Muscle of arm (tissue), 12 donors: ENCODE measurements around the gene TARS1. TPM values are rescaled to one million over a fixed set of nuclear protein-coding genes. Genes with fewer than 3 reads are reported as not detected.

ENCODE experiments used
- DNase-seq: peaks from one replicate; pipeline ENCODE4 v3.0.0-alpha.2; 2013
- polyA plus RNA-seq, 12 donors: library from polyadenylated mRNA; unstranded; fragments of 120-200 nt; gene quantifications; one replicate each; pipeline ENCODE4 v1.2.1, GENCODE V29; 2013; ENCODE audit not compliant: insufficient read length in 12 of 12

TARS1 gene
- polyA plus RNA-seq, 12 donors, result 69.0 to 120 (median 81.0) TPM; not detected in 1

DNA sequence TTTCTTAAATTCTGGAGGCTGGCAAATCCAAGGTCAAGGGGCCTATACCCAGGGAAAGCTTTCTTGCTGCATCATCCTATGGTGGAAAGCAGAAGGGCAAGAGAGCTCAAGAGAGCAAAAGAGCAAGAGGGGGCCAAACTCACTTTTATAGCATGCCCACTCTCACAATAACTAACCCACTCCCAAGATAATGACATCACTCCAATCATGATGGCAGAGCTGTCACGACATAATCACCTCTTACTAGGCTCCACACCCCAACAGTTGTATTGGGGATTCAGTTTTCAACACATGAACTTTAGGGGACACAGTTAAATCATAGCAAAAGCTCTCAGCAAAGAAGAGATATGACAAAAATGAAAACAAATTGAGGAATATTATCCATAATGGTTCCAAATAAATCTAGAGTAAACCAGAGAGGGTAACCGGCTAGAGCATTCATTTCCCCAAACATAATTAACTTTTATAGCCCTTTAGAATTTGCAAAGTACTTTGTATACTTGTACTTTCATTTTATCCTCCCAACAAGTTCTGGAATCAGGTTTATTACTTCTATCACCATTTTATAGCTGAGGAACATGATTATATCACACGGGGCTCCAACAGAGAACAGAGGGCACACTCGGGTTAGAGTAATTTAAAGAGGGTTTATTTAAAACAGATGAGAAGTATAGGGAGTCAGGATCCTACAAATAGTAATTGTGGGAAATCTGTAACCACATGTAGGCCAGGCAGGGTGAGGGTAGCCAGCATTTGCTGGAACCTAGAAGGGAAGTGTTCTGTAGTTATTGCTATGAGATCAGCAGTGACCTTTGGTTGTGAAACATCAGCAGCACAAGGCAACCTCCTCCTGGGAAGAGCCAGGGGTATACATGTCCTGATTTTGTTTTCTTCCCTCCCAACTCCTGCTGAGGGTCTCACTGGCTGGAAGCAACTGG is 7.2 kb upstream of the TARS1 start:
- DNase-seq, result no peak

DNA sequence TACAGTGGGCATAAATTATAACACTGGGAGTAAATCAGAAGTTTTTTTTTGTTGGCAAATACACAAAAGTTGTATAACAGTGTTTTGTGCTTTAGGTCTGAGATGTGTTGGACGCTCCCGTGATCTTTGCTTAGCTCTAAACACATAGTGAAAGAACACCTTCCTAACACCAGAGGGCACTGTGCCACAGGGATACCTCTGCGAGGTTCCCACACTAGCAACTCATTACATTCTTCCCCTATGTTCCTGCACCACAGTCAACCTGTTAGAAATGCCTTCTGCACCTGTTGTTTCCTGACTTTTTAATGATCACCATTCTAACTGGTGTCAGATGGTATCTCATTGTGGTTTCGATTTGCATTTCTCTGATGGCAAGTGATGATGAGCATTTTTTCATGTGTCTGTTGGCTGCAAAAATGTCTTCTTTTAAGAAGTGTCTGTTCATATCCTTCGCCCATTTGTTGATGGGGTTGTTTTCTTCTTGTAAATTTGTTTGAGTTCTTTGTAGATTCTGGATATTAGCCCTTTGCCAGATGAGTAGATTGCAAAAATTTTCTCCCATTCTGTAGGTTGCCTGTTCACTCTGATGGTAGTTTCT is 4.8 kb upstream of the TARS1 start:
- DNase-seq, result peak; percentile 74

DNA sequence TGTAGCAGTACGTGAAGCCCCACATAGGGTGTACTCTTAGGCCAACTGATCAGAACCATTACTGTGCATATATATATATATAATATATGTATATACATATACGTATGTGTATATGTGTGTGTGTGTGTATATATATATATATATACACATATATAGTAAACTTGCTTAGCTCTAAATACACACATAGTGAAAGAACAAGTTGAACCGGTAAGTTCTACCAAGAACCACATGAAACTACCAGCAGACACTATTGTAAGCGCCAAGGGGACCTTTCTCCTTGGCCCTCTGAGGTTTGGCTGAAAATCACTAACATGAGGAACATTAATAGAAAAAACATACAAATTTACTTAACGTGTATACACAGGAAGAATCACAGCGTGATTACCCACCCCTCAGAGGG is 1.8 kb upstream of the TARS1 start:
- DNase-seq, result no peak

DNA sequence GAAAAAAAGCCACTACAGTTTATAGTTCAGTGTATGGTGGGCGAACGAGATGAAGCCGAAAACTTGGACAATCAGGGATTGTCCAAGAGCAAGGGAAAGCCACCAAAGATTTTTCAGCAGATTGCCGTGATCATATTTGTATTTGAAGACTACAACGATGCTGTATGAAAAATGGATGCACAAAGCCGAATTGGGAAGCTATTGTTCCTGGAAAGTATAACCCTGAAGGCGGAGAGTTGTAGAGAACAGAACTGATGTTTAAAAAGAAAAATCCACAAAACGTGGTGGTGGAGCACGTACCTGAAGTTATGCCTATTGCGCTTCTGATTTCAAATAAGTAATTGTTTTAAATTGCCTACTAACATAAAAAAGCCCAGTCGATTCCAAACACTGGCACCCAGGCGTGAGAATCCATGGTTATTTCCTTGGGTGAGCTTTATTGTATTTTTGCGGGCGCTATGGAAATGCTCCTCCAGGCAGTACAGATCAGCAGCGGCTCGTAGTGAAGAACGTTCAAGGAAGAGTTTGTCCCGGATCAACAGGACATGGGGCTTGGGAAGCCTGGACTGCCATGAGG is 772 bp upstream of the TARS1 start:
- DNase-seq, result no peak

DNA sequence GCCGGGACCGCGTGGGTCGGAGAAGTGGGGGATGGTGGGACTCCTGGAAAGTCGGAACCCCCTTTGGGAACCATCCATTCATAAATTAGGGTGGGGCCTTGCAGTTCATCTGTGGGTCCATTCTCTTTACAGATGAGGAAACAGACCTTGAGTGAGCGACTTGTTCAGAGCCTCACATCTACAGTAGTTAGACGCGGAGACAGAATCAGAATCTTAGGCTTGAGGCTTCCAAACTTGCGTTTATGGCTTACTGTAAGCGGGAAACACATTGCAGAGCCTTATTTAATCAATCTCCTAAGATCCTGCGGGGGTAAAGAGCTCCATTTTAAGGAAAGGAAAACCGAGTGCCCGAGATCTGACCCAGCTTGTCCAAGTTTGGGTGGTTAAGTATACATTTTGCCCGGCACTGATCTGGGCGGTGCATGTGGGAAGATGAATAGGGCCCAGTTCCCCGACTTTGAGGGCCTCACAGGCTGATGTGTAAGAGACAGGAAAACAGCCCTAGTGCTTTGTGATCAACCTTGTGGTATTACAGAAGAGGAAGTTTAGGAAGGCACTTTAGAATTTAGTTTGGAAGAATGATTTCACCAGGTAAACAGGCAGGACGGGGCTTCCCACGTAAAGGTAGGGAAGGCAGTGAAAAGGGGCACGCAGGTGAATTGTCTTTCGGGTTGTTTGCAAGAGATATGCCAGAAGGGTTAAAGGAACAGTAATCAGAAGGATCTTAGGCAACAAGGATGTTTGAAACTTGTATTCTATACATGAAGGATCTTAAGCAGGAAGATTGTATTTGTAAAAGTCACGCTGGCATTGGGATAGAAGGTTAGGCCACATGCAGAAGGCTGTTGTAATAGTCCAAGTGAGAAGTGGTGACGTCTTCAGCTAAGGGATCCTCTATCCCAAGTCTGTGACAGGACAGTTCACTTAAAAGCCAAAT is 744 bp downstream of the TARS1 start:
- peak; percentile 42 for DNase-seq

DNA sequence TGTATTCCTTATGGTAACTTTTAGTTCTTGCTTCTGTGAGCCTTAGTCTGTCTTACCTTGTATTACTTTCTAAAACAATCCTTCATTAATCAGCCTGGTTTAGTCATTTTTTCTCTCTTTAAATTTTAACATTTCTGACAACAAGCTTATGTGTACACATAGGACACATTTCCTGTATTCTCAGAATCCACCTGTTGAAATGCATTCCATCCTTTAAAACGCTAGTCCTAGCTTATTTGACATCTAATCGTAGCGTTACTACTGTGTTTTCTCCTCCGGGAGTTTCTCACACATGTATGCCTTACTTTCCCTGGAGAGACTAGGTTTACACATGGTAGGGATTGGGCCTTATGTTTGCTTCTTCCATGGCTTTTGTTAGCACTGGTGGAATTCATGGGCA is 3.8 kb downstream of the TARS1 start:
- DNase-seq, result no peak

DNA sequence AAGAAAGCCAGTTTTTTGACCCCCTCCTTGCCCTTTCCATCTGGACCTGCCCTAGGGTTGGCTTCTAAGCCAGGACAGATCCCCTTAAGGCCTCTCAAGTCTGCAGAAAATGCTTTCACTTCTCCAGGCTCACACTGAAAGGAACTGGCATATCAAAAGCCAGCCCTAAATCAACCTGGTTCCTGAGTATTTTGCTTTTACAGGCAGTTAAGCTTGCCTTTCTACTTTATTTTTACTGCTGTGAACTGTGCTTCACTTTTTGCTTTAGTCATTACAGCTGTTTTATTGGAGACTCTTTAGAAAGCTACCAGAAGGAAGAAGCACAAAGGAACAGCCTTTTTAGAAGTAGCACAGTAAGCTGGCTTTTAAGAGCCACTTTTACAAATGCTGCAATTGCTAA is 5.0 kb downstream of the TARS1 start:
- DNase-seq, result no peak

DNA sequence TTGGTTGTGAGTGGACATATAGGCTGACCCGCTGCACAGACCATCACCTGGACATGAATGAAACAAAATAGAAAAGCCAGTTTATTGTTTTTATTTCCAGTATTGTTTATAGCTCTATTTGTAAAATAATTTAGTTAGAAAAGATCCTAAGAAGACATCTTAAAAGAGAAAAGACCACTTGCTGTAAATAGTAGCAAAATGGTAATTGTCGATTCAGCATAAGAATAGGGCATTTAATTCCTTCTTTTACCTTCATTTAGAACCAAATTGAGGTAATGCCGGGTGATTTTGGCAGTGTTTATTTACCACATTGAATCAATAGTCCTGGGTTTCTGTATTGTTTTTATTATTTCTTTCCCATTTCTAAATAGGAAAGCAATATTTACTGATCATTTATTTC is 7.4 kb downstream of the TARS1 start:
- no peak for DNase-seq

DNA sequence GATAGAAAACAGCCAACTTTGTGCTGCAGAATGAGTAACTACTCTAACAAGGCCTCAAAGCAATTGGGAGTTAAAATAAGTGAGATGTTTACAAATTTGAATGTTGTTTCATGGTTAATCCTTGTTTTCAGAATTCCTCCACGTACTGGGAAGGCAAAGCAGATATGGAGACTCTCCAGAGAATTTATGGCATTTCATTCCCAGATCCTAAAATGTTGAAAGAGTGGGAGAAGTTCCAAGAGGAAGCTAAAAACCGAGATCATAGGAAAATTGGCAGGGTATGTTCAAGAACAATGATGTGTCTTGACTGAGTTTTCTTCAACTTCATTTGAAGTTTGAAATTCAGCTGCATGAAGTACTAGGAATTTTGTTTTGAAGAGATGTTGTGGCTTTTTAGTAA is 16.4 kb downstream of the TARS1 start:
- DNase-seq, result no peak

DNA sequence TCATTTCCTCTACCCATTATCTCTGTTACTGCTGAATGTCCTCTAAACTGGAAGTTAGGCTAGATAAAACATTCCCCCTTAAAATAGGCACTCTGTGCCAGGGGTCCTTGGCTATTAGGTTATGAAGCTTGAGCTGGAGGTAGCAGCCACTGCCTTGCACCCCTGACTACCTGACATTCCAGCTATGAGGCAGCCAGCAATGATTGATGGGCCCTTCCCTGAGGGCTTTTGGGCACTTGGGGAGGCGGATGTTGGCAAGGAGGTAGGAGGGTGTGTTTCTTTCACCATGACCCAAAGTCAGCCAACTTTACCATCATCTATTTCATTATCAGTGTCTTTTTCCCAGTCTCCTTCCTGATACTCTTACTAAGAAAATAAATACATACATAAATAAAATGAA is 17.1 kb downstream of the TARS1 start:
- no peak for DNase-seq

DNA sequence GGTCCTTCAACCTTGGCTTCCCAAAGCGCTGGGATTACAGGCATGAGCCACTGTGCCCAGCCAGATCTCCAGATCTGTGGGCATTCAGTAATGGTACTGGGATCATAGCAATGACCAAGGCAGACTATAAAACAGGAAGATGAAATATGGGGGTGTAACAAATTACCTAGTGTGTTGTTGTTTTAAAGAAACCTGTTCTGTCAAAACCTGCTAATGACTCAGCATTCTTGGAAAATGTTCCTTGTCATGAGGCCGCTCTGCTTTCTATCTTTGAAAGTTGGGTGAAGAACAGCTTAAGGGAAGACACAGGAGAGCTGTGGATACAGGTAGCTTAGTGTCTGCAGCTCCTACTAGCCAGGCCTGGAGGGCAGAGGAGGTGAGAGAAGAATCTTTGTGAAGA is 19.4 kb downstream of the TARS1 start:
- DNase-seq, result no peak

DNA sequence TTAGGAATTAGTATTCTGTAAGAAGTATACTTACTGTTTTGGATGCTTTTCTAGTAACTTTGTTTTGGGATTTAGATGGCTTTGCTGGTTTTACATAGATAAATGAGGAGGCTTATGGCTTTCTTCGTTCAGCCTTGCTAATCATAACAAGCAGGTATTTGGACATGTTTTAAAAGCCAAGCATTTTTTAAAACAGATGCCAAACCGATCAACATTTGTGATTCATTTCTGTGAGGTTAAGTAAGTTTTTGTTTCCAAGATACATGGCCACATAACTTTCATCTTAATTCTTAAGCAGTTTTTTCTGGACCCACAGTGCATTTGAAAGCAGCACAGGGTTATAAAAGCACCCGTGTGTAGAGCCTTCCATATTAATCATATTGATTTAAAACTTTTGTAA is 21.7 kb downstream of the TARS1 start:
- no peak for DNase-seq

DNA sequence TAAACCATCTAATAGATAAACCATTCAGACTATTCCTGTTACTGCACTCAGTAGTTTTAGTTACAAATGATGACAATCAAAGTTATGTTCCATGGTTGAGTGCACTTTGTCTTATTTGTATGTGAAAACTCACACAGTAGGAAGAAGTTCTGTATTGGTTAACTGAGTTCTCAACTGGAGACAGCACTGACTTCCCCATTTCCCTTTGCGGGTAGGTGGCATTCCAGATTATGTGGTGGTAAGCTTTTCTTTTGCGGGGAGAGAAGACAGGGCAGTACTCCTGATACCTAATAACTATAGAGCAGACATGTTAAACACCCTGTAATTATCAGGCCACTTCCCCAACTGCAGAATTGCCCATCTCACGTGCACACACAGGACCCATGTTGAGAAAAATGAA is 24.4 kb downstream of the TARS1 start:
- DNase-seq, result no peak

DNA sequence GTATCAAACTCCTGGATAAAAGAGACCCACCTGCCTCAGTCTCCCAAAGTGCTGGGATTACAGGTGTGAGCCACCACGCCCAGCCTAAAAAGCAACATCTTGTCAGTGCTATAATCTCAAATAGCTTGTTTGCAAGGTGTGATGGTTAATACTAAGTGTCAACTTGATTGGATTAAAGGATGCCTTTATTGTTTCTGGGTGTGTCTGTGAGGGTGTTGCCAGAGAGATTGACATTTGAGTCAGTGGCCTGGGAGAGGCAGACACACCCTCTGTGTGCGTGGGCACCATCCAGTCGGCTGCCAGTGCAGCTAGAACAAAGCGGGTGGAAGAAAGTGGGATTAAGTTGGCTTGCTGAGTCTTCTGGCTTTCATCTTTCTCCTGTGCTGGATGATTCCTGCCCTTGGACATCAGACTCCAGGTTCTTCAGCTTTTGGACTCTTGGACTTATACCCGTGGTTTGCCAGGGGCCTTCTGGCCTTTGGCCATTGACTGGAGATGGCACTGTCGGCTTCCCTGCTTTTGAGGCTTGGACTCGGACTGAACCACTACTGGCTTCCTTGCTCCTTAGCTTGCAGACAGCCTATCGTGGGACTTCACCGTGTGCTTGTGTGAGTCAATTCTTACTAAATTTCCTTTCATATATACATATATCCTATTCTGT is 28.1 kb downstream of the TARS1 start:
- DNase-seq, result no peak

DNA sequence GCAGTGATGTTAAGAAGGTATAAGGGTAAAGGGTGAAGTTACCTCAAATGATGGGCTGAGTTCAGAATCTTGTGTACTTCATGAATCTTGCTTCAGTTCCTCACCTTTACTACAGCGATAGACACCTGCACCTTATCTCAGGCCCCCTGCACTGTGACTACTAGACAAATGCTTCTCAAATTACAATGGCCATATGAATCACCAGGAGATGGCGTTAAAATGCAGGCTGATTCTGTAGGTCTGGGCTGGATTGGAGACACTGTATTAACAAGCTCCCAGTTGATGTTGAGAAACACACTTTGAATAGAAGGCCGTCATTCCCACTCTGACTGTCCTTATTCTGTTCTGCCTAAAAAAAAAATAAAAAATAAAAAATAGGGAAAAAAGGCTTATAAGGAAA is 29.8 kb downstream of the TARS1 start:
- peak; percentile 51 for DNase-seq

DNA sequence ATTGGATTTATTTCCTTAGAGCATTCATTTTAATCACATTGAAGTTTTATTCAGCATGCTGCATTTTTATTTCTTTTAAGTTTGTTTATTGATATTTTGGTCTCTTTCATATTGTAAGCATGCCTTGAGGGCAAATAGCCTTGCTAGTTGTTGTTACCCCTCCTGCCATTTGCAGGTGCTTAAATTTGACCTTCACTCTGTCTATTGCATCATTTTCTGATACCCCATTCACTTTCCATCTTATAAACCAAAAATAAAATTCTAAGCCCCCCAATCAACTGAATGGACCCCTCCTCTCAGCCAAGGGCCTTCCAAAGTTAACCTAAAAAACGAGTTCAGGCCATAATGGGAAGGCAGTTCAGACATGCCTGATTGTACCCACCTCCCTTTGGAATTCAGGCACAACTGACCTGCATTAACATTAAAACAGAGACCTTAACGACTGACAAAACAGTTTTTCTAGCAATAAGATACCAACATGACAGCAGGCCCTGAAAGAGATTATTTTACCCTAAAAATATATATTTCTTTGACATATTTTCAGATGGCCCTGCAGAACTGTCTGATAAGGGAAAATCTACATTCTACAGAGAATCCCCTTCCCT is 32.1 kb downstream of the TARS1 start:
- no peak for DNase-seq

DNA sequence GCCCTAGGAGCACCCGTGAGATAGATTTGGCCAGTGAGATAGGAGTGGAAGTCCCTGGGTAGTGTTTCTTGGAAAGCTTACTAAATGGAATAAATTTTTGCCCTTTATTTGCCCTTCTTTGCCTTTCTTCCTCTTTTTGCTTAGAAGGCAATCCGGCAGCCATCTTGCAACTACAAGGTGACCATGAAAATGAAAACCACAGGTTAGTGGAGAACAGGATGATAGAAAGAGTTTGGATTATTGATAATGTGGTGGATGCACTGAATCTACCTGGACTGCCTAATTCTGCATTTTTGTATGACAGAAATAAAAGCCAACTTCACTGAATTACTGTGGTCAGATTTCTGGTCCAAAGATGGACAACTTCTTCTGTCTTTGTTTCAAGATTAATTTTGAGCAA is 33.2 kb downstream of the TARS1 start:
- DNase-seq, result no peak

DNA sequence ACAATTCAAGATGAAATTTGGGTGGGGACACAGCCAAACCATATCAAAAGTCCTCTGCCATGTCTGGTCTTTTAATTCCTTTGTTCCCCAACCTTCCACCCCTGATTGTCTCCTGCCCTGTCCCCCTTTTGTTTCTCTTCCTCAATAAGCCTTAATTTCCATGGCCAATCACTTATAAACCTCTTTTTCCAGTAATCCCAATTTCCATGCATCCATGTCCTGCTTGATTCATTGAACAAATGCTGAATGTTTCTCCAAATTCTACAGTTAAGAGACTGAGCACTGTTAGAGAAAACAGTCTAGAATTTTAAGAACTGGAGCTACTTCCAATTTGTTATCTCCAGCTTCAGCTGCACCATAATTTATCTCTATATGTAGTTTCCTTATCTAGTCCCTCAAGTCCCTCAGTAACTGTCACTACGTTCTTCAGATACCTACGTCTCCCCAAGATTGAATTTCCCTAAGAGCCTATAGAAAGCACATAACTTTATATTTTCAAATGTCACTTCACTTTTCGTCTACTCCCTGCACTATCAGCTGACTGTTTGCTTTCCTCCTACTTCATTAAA is 34.2 kb downstream of the TARS1 start:
- no peak for DNase-seq

DNA sequence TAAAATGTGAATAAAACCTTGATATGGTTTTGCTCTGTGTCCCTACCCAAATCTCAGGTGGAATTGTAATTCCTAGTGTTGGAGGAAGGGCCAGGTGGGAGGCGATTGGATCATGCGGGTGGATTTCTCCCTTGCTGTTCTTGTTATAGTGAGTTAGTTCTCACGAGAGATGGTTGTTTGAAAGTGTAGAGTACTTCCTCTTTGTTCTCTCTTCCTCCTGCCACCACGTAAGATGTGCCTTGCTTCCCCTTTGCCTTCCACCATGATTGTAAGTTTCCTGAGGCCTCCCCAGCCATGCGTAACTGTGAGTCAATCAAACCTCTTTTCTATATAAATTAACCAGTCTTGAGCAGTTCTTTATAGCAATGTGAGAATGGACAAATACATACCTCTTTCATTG is 34.9 kb downstream of the TARS1 start:
- DNase-seq, result no peak

DNA sequence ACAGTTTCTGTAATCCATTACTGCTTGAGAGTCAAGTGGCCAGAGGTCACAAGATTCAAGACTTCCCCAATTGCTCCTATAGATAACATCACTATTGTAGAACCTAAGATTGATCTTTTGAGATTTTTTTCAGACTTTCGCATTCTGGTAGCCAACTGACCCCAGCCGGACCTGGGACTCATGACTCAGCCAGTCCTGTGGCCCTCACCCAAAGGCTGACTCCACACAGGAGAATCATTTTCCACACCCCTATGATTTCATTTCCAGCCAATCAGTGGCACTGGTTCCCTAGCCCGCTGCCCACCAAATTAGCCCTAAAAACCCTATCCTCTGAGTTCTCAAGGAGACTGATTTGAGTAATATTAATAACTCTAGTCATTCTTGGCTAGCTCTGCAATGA is 36.2 kb downstream of the TARS1 start:
- no peak for DNase-seq

DNA sequence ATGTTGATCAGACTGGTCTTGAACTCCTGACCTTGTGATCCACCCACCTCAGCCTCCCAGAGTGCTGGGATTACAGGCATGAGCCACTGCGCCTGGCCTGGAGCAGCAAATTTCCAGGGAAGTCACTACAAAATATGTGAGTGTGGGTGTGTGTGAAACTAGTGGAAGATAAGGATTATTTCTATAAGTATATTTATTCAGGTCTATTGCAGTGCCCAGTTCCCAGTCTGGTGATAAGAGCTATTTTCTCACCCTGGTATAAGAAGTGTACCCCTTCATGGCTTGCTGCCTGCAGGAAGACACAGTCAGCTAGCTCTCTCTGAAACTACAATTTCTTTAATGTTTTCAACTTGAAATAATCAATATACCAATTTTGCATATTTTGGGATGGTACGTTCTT is 37.1 kb downstream of the TARS1 start:
- no peak for DNase-seq
